Coronary artery (tissue), 2 donors: ENCODE data around the gene RTL1.

Experiments
- DNase-seq: peaks from one replicate; pipeline ENCODE4 v3.0.0-alpha.2; 2017; ENCODE audit warnings: low spot score
- H3K27ac ChIP-seq, 2 donors: fragments of 200-600 bp; sonication (generic); one replicate each; pipeline ENCODE4 v1.5.1; 2016 to 2019
- H3K4me3 ChIP-seq: fragments of 200-600 bp; sonication (generic); 2 replicates; pipeline ENCODE4 v1.5.1; 2016; ENCODE audit warnings: mild to moderate bottlenecking, moderate library complexity
- TF ChIP-seq, protein P1 (sequence below): fragments of 200-600 bp; sonication (generic); IDR thresholded peaks from one replicate; pipeline ENCODE4 v1.5.1; 2019; ENCODE audit warnings: antibody characterized with exemption

The RTL1 gene

GRCh38 chr14:100830681-100831080 lies 72.8 kb downstream of the RTL1 start:
- DNase-seq, result no peak
- no peak overlapping the region for H3K4me3 ChIP-seq
- H3K27ac ChIP-seq, result no peak overlapping the region
- TF ChIP-seq, protein P1, sequence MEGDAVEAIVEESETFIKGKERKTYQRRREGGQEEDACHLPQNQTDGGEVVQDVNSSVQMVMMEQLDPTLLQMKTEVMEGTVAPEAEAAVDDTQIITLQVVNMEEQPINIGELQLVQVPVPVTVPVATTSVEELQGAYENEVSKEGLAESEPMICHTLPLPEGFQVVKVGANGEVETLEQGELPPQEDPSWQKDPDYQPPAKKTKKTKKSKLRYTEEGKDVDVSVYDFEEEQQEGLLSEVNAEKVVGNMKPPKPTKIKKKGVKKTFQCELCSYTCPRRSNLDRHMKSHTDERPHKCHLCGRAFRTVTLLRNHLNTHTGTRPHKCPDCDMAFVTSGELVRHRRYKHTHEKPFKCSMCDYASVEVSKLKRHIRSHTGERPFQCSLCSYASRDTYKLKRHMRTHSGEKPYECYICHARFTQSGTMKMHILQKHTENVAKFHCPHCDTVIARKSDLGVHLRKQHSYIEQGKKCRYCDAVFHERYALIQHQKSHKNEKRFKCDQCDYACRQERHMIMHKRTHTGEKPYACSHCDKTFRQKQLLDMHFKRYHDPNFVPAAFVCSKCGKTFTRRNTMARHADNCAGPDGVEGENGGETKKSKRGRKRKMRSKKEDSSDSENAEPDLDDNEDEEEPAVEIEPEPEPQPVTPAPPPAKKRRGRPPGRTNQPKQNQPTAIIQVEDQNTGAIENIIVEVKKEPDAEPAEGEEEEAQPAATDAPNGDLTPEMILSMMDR, result no peak
